Kidney (tissue), 14 donors: ENCODE data around the gene ARPIN. TPM values are rescaled to one million over a fixed set of nuclear protein-coding genes. Genes with fewer than 3 reads are reported as not detected.

Source experiments
- DNase-seq, 5 donors: peaks; one replicate each; pipeline ENCODE4 v3.0.0-alpha.2; 2013 to 2020
- FAIRE-seq: peaks from 2 replicates; lab custom pipeline; 2012; peaks lifted over from hg19 to GRCh38; lab: Jason Lieb, UNC
- H3K27ac ChIP-seq, 2 donors: one replicate each; pipeline ENCODE4 v1.7.0; 2013; ENCODE audit warnings: low read depth in 2 of 2, low read length in 2 of 2, inconsistent platforms in 1 of 2
- H3K27me3 ChIP-seq: one replicate; pipeline ENCODE4 v1.7.1; 2013; ENCODE audit warnings: low read length, inconsistent platforms; ENCODE audit not compliant: control insufficient read depth, insufficient read depth
- H3K36me3 ChIP-seq, 3 donors: one replicate each; pipeline versions ENCODE4 v1.7.0 to v1.7.1; 2013; ENCODE audit warnings: low read length in 3 of 3, control low read depth in 1 of 3, inconsistent platforms in 1 of 3; ENCODE audit not compliant: insufficient read depth in 3 of 3, control insufficient read depth in 2 of 3
- H3K4me1 ChIP-seq, 3 donors: one replicate each; pipeline versions ENCODE4 v1.7.0 to v1.7.1; 2013; ENCODE audit warnings: low read length in 3 of 3, inconsistent platforms in 1 of 3, low read depth in 1 of 3; ENCODE audit not compliant: control insufficient read depth in 2 of 3, insufficient read depth in 2 of 3
- H3K4me3 ChIP-seq, 3 donors: one replicate each; pipeline versions ENCODE4 v1.7.0 to v1.8.1; 2013; ENCODE audit warnings: low read length in 3 of 3, control low read depth in 1 of 3, inconsistent platforms in 1 of 3
- H3K9ac ChIP-seq, 3 donors: one replicate each; pipeline versions ENCODE4 v1.7.0 to v1.7.1; 2013; ENCODE audit warnings: low read length in 3 of 3, control low read depth in 1 of 3, inconsistent platforms in 1 of 3
- H3K9me3 ChIP-seq, 3 donors: one replicate each; pipeline versions ENCODE4 v1.7.0 to v1.7.1; 2013; ENCODE audit warnings: low read length in 3 of 3, control low read depth in 1 of 3, inconsistent platforms in 1 of 3; ENCODE audit not compliant: control insufficient read depth in 2 of 3, insufficient read depth in 1 of 3
- intact Hi-C: fragments of 100-400 bp; cut with DNase I; formaldehyde crosslinking; loops from one replicate; pipeline ENCODE4 v1.11.1; 2022
- polyA plus RNA-seq: library from polyadenylated mRNA; stranded (reverse); fragments of 350-450 nt; fragmentation: Illumina TruSeq; extraction: RNeasy Lipid Tissue Mini Kit (QIAGEN cat#74804); gene quantifications from one replicate; pipeline ENCODE4 v1.2.3, GENCODE V29; 2014; ENCODE audit warnings: low read depth, low replicate concordance; ENCODE audit not compliant: insufficient read depth
- total RNA-seq: library from RNA; stranded (reverse); fragmentation: NEBNext Ultra II Directional; extraction: Animal tissue kit (Norgen Biotek cat#: 25700); gene quantifications from one replicate; pipeline ENCODE4 v1.2.1, GENCODE V29; 2021
- TF ChIP-seq, protein P1 (sequence below): IDR thresholded peaks from 3 replicates; pipeline ENCODE4 v1.5.1; 2012; ENCODE audit warnings: mild to moderate bottlenecking, moderate library complexity, borderline replicate concordance; ENCODE audit not compliant: insufficient read depth; ENCODE audit errors: extremely low read depth
- donor health status: control.
- donor health status: control.
- donor health status: control.
- donor health status: control.
- donor health status: control.
- donor health status: DM: yes; HTN: yes; CAD: no.
- donor health status: Normal renal cell carcinoma (clear cell type).

Gene ARPIN
- total and polyA plus RNA-seq, 2 donors from 2014 or later, result 11.7 to 28.2 TPM

GRCh38 chr15:89883518-89883917 is 29.2 kb downstream of the ARPIN start:
- TF ChIP-seq, protein P1, sequence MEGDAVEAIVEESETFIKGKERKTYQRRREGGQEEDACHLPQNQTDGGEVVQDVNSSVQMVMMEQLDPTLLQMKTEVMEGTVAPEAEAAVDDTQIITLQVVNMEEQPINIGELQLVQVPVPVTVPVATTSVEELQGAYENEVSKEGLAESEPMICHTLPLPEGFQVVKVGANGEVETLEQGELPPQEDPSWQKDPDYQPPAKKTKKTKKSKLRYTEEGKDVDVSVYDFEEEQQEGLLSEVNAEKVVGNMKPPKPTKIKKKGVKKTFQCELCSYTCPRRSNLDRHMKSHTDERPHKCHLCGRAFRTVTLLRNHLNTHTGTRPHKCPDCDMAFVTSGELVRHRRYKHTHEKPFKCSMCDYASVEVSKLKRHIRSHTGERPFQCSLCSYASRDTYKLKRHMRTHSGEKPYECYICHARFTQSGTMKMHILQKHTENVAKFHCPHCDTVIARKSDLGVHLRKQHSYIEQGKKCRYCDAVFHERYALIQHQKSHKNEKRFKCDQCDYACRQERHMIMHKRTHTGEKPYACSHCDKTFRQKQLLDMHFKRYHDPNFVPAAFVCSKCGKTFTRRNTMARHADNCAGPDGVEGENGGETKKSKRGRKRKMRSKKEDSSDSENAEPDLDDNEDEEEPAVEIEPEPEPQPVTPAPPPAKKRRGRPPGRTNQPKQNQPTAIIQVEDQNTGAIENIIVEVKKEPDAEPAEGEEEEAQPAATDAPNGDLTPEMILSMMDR, result no peak
- peaks cover 2 to 27% (median 15%) of the 10 kb centered on the region in 3 donors for H3K36me3 ChIP-seq
- intact Hi-C loops, result no loop called here
- H3K9me3 ChIP-seq, result no peaks in the 10 kb centered on the region
- no peaks in the 10 kb centered on the region for H3K4me1 ChIP-seq
- FAIRE-seq, result no peak
- no peak for DNase-seq
- H3K4me3 ChIP-seq, result no peak overlapping the region
- H3K9ac ChIP-seq, result no peak overlapping the region
- no peaks in the 10 kb centered on the region for H3K27me3 ChIP-seq
- no peak overlapping the region for H3K27ac ChIP-seq

DNA sequence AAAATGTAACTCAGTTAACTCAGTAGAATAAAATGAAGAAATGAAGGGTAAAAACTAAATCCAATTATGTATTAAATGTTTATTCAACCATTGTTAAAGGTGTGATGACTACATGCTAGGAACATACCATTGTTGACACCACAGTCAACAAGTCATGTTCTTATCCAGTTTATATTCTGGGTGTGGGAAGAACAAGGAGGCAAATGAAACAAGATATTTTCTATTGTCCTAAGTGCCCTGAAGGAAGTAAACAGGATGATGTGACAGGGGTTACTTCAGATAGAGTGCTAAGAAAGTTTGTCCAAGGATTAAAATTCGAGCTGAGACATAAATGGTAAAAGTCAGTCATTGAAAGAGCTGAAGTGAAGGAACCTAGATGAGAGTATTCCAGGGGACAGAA is 32.0 kb downstream of the ARPIN start:
- no peak for FAIRE-seq
- intact Hi-C loops, result no loop called here
- Histone ChIP-seq H3K9me3 (no peaks in the 10 kb centered on the region), H3K27ac (no peak overlapping the region), H3K27me3 (no peaks in the 10 kb centered on the region), H3K4me1 (no peaks in the 10 kb centered on the region), H3K9ac (no peak overlapping the region), H3K4me3 (no peak overlapping the region), H3K36me3 (peaks cover 2 to 27% (median 16%) of the 10 kb centered on the region in 3 donors)
- TF ChIP-seq, protein P1, result no peak
- DNase-seq, result no peak

DNA sequence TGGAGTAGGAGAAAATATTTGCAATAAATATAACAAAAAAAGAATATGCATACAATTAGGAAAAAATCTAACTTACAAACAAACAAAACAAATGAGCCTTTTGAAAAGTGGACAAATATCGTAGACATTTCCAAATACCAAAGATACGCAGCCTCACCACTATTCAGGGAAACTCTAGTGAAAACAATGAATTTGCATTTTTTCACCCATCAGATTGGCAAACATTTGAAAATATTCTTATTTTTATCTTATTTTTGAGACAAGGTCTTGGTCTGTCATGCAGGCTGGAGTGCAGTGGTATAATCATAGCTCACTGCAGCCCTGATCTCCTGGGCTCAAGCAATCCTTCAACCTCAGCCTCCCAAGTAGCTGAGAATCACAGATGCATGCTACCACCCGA is 34.4 kb downstream of the ARPIN start:
- Histone ChIP-seq H3K27me3 (no peaks in the 10 kb centered on the region), H3K27ac (no peak overlapping the region), H3K36me3 (peaks cover 0 to 22% (median 14%) of the 10 kb centered on the region in 3 donors), H3K4me3 (no peak overlapping the region), H3K4me1 (no peaks in the 10 kb centered on the region), H3K9ac (no peak overlapping the region), H3K9me3 (no peaks in the 10 kb centered on the region)
- no peak for DNase-seq
- TF ChIP-seq, protein P1, result no peak
- FAIRE-seq, result no peak
- intact Hi-C loops, result loop anchor here (5.0 kb wide), 1 partner anchor 121 kb away; no protein-coding TSS in a partner anchor

DNA sequence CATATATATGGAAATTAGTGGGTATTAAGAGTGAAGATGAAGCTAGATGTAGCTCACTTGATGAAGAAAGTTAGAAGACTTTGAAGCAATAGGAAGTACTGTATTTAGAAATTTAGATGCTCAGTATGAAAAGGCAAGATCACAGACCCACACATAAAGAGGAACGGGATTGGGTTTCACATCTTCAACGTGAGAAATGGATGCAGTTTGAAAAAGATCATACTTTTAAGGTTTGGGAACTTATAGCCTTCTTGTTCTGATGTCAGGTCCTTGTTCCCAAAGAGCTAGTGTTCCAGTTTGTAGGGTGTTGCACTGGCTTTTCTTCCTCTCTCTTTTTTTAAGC is 35.7 kb downstream of the ARPIN start:
- Histone ChIP-seq H3K9me3 (no peaks in the 10 kb centered on the region), H3K27me3 (no peaks in the 10 kb centered on the region), H3K36me3 (peaks cover 0 to 18% (median 15%) of the 10 kb centered on the region in 3 donors), H3K4me1 (no peaks in the 10 kb centered on the region), H3K9ac (no peak overlapping the region), H3K4me3 (no peak overlapping the region), H3K27ac (no peak overlapping the region)
- TF ChIP-seq, protein P1, result no peak
- no peak for DNase-seq
- intact Hi-C loops, result loop anchor here (5.0 kb wide), 1 partner anchor 120 kb away; no protein-coding TSS in a partner anchor
- no peak for FAIRE-seq
